Measurements from ENCODE around the gene SRPK3. TPM values are rescaled to one million over a fixed set of nuclear protein-coding genes. Genes with fewer than 3 reads are reported as not detected.

The SRPK3 gene
- polyA plus RNA-seq, 1 of the 3 experiments (the other 2 are of a cell fraction): 0.74 TPM

GRCh38 chrX:153814591-153815315 is 33.9 kb downstream of the SRPK3 start:
- H3K27me3 ChIP-seq (ENCODE audit: insufficient read depth): peaks cover 22% of the 10 kb centered on the region; the same call in 1 of the 2 replicates
- H3K27ac ChIP-seq (ENCODE audit: low read depth in 2 of 2, low read length in 1 of 2): no peak overlapping the region
- H4K20me1 ChIP-seq (ENCODE audit: insufficient read depth): no peaks in the 10 kb centered on the region
- no peaks in the 10 kb centered on the region for H3K9me2 ChIP-seq
- no peak for TF ChIP-seq GABPA (IDR thresholded peaks at IDR 0.05; ENCODE audit: low read depth)
- TF ChIP-seq, protein P1, sequence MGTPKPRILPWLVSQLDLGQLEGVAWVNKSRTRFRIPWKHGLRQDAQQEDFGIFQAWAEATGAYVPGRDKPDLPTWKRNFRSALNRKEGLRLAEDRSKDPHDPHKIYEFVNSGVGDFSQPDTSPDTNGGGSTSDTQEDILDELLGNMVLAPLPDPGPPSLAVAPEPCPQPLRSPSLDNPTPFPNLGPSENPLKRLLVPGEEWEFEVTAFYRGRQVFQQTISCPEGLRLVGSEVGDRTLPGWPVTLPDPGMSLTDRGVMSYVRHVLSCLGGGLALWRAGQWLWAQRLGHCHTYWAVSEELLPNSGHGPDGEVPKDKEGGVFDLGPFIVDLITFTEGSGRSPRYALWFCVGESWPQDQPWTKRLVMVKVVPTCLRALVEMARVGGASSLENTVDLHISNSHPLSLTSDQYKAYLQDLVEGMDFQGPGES (IDR thresholded peaks at IDR 0.05; ENCODE audit: low read depth, low read length): no peak
- TF ChIP-seq MXI1 (IDR thresholded peaks at IDR 0.05; ENCODE audit: low read depth, low read length): no peak
- TF ChIP-seq, protein P2, sequence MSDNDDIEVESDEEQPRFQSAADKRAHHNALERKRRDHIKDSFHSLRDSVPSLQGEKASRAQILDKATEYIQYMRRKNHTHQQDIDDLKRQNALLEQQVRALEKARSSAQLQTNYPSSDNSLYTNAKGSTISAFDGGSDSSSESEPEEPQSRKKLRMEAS (IDR thresholded peaks at IDR 0.05; ENCODE audit: low read depth): no peak
- no peak for TF ChIP-seq SIN3A (IDR thresholded peaks at IDR 0.05; ENCODE audit: borderline replicate concordance, low read depth, low read length)
- TF ChIP-seq, protein P3, sequence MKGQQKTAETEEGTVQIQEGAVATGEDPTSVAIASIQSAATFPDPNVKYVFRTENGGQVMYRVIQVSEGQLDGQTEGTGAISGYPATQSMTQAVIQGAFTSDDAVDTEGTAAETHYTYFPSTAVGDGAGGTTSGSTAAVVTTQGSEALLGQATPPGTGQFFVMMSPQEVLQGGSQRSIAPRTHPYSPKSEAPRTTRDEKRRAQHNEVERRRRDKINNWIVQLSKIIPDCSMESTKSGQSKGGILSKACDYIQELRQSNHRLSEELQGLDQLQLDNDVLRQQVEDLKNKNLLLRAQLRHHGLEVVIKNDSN (IDR thresholded peaks at IDR 0.05; ENCODE audit: borderline replicate concordance, low read depth): no peak
- TF ChIP-seq FOXJ3 (CRISPR knock-in tag; IDR thresholded peaks at IDR 0.05): no peak
- TF ChIP-seq USF2 (IDR thresholded peaks at IDR 0.05; ENCODE audit: borderline replicate concordance, low read depth, low read length): no peak
- no peak for TF ChIP-seq TCF12 (IDR thresholded peaks at IDR 0.05)
- no peak for TF ChIP-seq FOXM1 (IDR thresholded peaks at IDR 0.05; ENCODE audit: low read depth)
- no peak for TF ChIP-seq RXRA (IDR thresholded peaks at IDR 0.05; ENCODE audit: borderline replicate concordance, low read depth)
- POLR2A ChIA-PET: no interaction called here
- H3K9me3 ChIP-seq: no peaks in the 10 kb centered on the region
- H3K4me2 ChIP-seq: no peak overlapping the region
- WGBS (ENCODE audit: low lambda C conversion rate): 44% methylated on average over 18 of the region's 19 CpGs
- no peak overlapping the region for H3K9ac ChIP-seq
- H3K4me1 ChIP-seq (ENCODE audit: control insufficient read depth in 1 of 2, insufficient read depth in 2 of 2, low read depth in 1 of 2, low read length in 1 of 2): peaks cover 0 to 22% of the 10 kb centered on the region in 2 experiments; a peak in 1 of 4 replicates
- no peak overlapping the region for H3K4me3 ChIP-seq (ENCODE audit: low read depth in 2 of 2, low read length in 1 of 2)
- H3K36me3 ChIP-seq (replicated peaks in 1 of 2; ENCODE audit: control insufficient read depth in 1 of 2, insufficient read depth in 2 of 2, low read length in 1 of 2): no peaks in the 10 kb centered on the region
- no peaks in the 10 kb centered on the region for H3K79me2 ChIP-seq (ENCODE audit: insufficient read depth)
- CTCF ChIA-PET: no interaction called here
- no peak for DNase-seq
- H2AFZ ChIP-seq (ENCODE audit: low read depth): no peak overlapping the region
- no peaks in the 10 kb centered on the region for H3F3A ChIP-seq (replicated peaks; ENCODE audit: insufficient read depth)
